NCI-H526 (cell line): ENCODE results near the gene PRKG1.

Experiments
- DNase-seq, 2 experiments: peaks; one replicate each; lab custom pipeline; 2025; lab: John Stamatoyannopoulos, UW

The PRKG1 gene

GRCh38 chr10:52265131-52265926 is 1191.0 kb downstream of the PRKG1 start:
- no peak for DNase-seq

GRCh38 chr10:52266858-52267257 is 1192.6 kb downstream of the PRKG1 start:
- no peak for DNase-seq

GRCh38 chr10:52268790-52269189 is 1194.5 kb downstream of the PRKG1 start:
- no peak for DNase-seq

GRCh38 chr10:52269233-52269632 is 1194.9 kb downstream of the PRKG1 start:
- no peak for DNase-seq

GRCh38 chr10:52276163-52276562 is 1201.9 kb downstream of the PRKG1 start:
- DNase-seq = no peak

GRCh38 chr10:52276986-52277385 is 1202.7 kb downstream of the PRKG1 start:
- DNase-seq = no peak

GRCh38 chr10:52279546-52279945 is 1205.3 kb downstream of the PRKG1 start:
- no peak for DNase-seq

GRCh38 chr10:52280051-52280450 is 1205.8 kb downstream of the PRKG1 start:
- DNase-seq = no peak

GRCh38 chr10:52283174-52283573 is 1208.9 kb downstream of the PRKG1 start:
- no peak for DNase-seq

- no peak for DNase-seq
Observed at GRCh38 chr10:52284416-52285013, 1210.2 kb downstream of the PRKG1 start.

GRCh38 chr10:52287866-52288265 is 1213.6 kb downstream of the PRKG1 start:
- DNase-seq = no peak

GRCh38 chr10:52297747-52298146 is 1223.5 kb downstream of the PRKG1 start:
- no peak for DNase-seq

- no peak for DNase-seq
Observed at GRCh38 chr10:52300599-52301277, 1226.5 kb downstream of the PRKG1 start.

- peak in 1 of 2 experiments; percentile 34 for DNase-seq
Observed at GRCh38 chr10:52308251-52309031, 1234.2 kb downstream of the PRKG1 start.

- DNase-seq = no peak
Observed at GRCh38 chr10:52312942-52313255, 1238.6 kb downstream of the PRKG1 start.

GRCh38 chr10:52313256-52313932 is 1239.1 kb downstream of the PRKG1 start:
- no peak for DNase-seq

- no peak for DNase-seq
Observed at GRCh38 chr10:52313933-52314821, 1239.9 kb downstream of the PRKG1 start, which contains the start of gene DKK1. Gene DKK1 (plus strand): TSS chr10:52314281. CDS start chr10:52314435, 154 bp downstream.

- DNase-seq = no peak
Observed at GRCh38 chr10:52314822-52315552, 1240.7 kb downstream of the PRKG1 start.

GRCh38 chr10:52316001-52316400 is 1241.7 kb downstream of the PRKG1 start:
- DNase-seq = no peak

GRCh38 chr10:52316500-52316899 is 1242.2 kb downstream of the PRKG1 start:
- no peak for DNase-seq
